WERI-Rb-1 (cell line): ENCODE results near the gene SPRY4.

Experiments used
- DNase-seq: peaks from one replicate; pipeline ENCODE4 v3.0.0-alpha.2; 2020
- H3K27ac ChIP-seq: fragments of 250-450 bp; sonication (Bioruptor Pico); 2 replicates; pipeline ENCODE4 v1.5.1; 2020; ENCODE audit warnings: mild to moderate bottlenecking, moderate library complexity
- H3K27me3 ChIP-seq: fragments of 250-450 bp; sonication (Bioruptor Pico); 2 replicates; pipeline ENCODE4 v1.5.1; 2021; ENCODE audit warnings: mild to moderate bottlenecking, low read depth, moderate library complexity; ENCODE audit not compliant: insufficient read depth, severe bottlenecking
- H3K36me3 ChIP-seq: fragments of 250-450 bp; sonication (Bioruptor Pico); 2 replicates; pipeline ENCODE4 v1.5.1; 2020; ENCODE audit warnings: mild to moderate bottlenecking, moderate library complexity
- H3K4me3 ChIP-seq: 2 replicates; pipeline ENCODE4 v1.5.1; 2011; ENCODE audit warnings: low read depth, mild to moderate bottlenecking, control low read depth, low read length
- H3K9me3 ChIP-seq: fragments of 250-450 bp; sonication (Bioruptor Pico); 2 replicates; pipeline ENCODE4 v1.5.1; 2021; ENCODE audit warnings: mild to moderate bottlenecking, moderate library complexity; ENCODE audit not compliant: severe bottlenecking
- CTCF ChIP-seq: IDR thresholded peaks from 2 replicates; pipeline ENCODE4 v1.5.1; 2011; ENCODE audit warnings: low read depth, mild to moderate bottlenecking, control low read depth, inconsistent platforms, low read length

Gene SPRY4

GRCh38 chr5:142319560-142320429, 5.0 kb downstream of the SPRY4 start:
- Histone ChIP-seq H3K9me3 (no peaks in the 10 kb centered on the region), H3K4me3 (no peak overlapping the region), H3K36me3 (no peaks in the 10 kb centered on the region), H3K27me3 (peaks cover 8% of the 10 kb centered on the region), H3K27ac (no peak overlapping the region)
- no peak for DNase-seq
- no peak for TF ChIP-seq CTCF

GRCh38 chr5:142319105-142319504, 5.7 kb downstream of the SPRY4 start:
- Histone ChIP-seq H3K36me3 (no peaks in the 10 kb centered on the region), H3K27ac (no peak overlapping the region), H3K9me3 (no peaks in the 10 kb centered on the region), H3K4me3 (no peak overlapping the region), H3K27me3 (peaks cover 6% of the 10 kb centered on the region)
- no peak for TF ChIP-seq CTCF
- DNase-seq = no peak

- no peak for DNase-seq
- Histone ChIP-seq H3K27ac (no peak overlapping the region), H3K9me3 (no peaks in the 10 kb centered on the region), H3K4me3 (no peak overlapping the region), H3K27me3 (no peaks in the 10 kb centered on the region), H3K36me3 (no peaks in the 10 kb centered on the region)
- 0 out of 2 replicates have a peak, but pooled peaks have one; percentile 7 for TF ChIP-seq CTCF
These were observed 7.1 kb downstream of the SPRY4 start for GRCh38 chr5:142317753-142318152.

- DNase-seq = no peak
- H3K27me3 ChIP-seq = no peaks in the 10 kb centered on the region
- no peaks in the 10 kb centered on the region for H3K9me3 ChIP-seq
- no peak for TF ChIP-seq CTCF
- no peak overlapping the region for H3K4me3 ChIP-seq
- H3K36me3 ChIP-seq = no peaks in the 10 kb centered on the region
- no peak overlapping the region for H3K27ac ChIP-seq
These were observed 7.6 kb downstream of the SPRY4 start for GRCh38 chr5:142317173-142317572.

GRCh38 chr5:142316681-142317080, 8.1 kb downstream of the SPRY4 start:
- H3K4me3 ChIP-seq = no peak overlapping the region

More at GRCh38 chr5:142316681-142317080, 8.1 kb downstream of the SPRY4 start:
- Histone ChIP-seq H3K27me3 (no peaks in the 10 kb centered on the region), H3K27ac (no peak overlapping the region), H3K36me3 (no peaks in the 10 kb centered on the region), H3K9me3 (no peaks in the 10 kb centered on the region)
- no peak for DNase-seq
- no peak for TF ChIP-seq CTCF
